Fibroblast of skin of abdomen (primary cell): ENCODE measurements around the gene TIMP3.

ENCODE experiments used
- DNase-seq: peaks from one replicate; pipeline ENCODE4 v3.0.0-alpha.2; 2013

TIMP3 gene

DNA sequence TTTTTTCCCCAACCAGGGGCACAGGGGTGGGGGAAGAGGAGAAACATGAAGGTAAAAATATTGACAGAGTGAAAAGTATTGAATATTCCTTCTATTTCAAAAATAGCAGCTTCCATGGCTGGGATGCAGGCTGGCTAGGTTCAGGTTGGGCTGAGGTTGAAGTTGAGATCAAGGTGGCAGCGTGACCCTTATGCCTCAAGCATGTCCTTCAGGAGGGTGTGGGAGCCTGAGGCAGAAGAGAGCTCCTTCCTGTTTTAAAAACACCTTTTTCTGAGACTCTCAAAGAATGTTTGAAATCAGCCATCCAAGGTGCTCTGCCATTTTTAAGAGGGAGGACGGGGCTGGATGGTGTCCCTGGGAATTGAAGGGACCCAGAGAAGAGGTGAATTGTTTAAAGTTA lies 29.5 kb downstream of the TIMP3 start:
- no peak for DNase-seq

DNA sequence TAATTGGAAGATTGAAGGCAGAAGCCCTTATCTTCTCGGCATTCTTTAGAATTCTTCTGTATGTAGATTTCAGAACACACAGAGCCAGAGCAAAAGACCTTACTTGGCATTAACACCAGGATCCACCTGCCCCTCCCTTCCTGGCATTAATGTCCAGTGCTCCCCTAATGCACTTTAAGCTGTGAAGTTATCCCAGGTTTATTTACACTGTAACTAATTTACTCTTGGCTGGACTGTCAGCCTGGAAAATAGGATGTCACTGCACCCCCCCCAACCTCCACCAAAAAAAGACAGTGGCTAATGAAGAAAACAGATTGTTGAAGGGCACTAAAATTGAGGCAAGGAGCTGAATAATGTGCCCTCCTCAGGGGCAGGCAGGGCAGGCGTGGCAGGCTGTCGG lies 30.1 kb downstream of the TIMP3 start:
- DNase-seq, result no peak

DNA sequence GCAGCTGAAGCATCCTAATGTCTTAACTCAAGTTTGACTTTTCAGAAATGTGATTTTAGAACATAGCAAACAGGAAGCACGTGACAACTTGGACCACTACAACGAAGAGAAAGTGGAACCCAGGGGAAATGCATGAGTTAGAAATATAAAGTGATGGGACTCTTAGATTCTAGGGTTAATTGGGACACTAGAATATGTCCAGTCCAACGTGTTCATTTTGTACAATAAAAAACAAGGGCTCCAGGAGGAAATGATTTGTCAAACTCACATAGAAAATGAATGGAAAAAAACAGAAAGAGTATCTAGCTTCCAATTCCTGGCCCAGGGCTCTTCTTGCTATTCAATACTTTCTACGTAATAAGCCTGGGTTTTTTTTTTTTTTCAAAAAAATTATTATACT lies 30.7 kb downstream of the TIMP3 start:
- DNase-seq, result no peak

DNA sequence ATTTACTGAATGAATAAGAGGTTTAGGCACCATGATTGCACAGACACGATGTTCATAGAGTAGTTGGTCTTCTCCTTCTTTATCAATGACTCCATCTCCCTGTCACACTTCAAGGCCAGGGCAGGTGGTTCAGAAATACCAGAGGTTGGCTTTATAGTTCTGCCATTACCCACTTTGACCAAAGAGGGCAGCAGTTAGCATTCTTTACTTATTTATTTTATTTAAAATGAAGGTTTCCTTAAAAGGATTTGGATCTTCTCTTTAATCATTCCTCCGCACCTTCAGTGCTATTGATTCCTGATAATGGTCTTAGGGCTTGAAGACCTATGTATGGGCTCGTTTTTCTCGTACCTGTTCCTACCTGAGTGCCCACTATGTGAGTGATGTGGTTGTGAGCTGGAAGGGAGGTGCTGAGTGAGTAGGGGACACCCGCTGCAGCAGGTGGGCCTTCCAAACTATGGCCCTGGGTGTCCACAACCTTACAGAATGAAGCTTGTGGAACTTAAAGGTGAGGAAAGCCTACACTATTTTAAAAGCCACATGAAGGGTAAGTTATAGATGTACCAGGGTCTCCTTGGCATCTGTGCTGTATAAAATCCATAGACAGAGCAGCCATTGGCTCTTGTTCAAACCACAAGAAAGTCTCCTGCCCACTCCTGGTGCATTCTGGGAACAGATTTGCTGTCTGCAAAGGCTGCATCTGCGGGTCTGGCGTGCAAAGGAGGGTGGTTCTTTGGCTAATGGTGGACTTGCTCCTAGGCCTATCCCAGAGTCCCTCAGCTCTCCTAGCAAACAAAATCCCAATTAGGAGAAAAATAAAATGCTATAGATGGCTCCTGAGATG lies 35.0 kb downstream of the TIMP3 start:
- DNase-seq, result peak; percentile 22

DNA sequence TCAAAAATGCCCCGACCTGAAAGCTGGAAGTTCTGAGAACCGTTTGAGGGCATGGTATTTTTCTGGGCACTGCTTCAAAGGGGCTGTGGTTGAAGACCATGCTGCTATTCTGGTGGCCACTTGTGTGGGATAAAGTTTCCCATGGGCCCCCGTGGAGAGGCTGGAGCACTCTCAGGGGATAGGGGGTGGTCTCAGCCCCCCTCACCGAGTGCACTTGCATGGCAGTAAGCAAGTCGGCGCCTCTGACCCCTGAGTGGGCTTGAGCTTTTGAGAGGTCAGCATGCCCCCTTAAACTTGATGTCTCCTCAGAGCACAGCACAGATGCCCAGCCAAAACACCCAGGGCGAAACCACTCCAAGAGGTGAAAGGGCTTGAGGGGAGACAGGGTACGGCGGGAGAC lies 35.6 kb downstream of the TIMP3 start:
- DNase-seq, result no peak

DNA sequence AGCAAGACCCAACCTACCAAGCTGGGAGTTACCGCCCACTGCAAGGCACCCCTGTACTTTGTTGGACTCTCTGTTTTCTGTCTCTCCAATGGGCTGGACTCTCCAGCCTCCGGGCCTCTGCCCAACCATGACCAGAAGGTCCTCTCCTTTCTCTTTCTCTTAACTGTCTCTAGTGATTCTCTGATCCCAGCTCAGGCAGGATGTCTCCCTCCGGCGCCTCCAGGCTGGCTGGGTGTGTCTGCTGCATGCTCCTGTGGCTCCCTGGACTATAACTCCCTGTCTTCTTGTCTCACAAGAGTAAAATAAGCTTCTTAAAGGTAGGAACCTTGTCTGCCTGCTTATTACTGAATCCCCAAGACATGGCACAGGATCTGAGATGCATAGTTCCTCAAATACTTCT lies 36.3 kb downstream of the TIMP3 start:
- no peak for DNase-seq

DNA sequence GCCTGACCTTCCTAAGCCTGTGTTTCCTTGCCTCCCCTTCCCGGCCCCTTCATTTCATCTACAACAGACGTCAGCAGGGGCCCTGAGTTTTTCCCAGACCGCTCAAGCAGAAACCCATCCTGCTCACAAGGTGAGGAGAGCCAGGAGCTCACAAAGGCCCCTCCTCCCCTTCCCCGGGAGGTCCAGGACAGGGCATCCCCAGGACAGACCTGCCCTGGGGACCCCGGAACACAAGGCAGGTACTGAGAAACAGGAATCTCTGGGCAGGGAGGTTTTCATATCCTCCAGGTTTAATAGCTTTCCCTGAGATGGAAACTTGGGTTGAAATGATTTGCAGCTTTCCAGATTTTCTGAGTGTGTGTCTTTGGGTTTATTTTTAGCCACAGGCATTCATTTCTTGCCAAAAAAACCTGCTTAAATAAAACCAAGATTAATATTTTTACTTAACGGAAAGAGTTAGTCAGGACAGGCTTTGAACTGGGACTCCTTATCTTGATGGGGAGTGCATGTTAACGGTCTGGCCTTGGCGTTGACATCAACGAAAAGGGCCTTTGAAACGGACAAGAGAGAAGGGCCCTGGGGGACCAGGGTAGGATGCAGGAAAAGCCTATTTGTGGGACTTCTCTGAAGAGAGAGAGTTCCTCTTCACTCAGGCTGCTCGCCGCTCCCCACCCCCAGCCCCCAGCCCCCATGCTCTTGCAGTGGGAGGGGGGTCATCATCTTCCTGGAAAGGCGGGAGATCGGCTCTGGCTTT lies 38.5 kb downstream of the TIMP3 start:
- DNase-seq, result peak; percentile 69

DNA sequence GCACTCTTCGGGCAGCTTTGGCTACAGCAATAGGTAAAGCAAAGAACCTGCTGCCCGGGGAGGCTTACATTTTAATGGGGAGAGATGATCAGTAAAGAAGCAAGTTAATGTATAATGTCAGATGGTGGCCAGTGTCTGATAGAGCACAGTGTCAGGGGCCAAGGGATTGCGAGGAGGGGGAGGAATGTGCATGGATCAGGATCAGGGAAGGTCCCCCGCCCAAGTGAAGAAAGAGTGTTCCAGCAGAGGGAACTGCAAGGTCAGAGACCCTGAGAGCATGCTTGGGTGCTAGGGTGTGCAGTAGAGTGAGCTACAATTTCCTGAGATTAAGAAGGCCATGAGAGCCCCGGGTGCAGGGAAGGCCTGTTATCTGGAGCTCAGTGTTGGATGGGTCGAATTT lies 39.7 kb downstream of the TIMP3 start:
- DNase-seq, result no peak

DNA sequence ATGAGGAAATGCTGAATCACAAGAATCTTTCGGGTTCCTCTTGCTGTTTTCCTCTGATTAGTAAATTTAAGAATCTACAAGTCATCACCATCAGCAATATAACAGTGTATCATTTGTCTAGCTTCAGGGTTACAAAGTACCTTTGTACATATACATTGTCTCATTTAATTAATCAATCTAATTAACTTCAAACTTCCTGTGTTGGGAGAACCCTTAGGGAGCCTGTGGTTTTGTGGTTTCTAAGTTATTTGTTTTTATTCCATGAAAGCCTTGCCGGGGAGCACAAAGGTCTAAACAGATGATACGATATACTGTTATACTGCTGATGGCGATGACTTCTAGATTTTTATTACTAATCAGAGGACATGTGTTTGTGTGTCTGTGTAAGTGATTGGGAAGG lies 41.0 kb downstream of the TIMP3 start:
- DNase-seq, result peak; percentile 37

DNA sequence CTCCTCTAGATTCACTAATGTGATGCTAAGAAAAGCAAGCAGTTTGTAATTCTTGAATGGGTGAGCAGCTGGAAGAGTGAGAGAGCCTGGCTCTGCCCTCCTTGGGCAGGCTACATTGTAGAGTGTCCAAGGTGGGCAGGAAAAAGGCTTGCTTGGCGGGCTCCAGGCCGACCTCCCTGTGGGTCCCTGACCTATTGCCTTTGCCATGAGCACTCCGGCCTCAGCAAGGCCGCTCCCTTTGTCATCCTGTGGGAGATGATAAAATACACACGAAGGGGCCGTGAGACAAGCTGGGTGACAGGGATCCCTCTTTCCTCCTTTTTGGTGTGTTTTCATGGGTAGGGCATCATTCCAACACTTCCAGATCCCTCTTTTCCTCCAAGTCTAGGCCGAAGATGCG lies 41.8 kb downstream of the TIMP3 start:
- DNase-seq, result no peak

DNA sequence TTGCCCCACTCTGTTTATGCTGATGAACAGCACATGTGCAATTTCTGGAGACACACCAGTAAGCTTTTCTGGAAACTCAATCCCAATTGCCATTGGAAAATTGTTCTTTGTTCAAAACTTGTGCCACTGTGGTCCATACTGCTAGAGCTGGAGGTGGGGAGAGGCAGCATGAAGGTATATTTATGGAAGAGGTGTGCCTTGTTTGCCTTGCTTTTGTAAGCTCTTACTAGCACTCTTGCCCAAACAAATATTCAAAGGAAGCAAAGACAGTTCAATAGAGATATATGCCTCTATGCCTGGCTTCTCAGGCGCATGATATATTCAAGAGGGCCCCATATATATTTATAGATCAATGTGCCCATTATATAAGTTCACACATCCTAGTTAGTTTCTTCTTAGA lies 42.7 kb downstream of the TIMP3 start:
- no peak for DNase-seq

DNA sequence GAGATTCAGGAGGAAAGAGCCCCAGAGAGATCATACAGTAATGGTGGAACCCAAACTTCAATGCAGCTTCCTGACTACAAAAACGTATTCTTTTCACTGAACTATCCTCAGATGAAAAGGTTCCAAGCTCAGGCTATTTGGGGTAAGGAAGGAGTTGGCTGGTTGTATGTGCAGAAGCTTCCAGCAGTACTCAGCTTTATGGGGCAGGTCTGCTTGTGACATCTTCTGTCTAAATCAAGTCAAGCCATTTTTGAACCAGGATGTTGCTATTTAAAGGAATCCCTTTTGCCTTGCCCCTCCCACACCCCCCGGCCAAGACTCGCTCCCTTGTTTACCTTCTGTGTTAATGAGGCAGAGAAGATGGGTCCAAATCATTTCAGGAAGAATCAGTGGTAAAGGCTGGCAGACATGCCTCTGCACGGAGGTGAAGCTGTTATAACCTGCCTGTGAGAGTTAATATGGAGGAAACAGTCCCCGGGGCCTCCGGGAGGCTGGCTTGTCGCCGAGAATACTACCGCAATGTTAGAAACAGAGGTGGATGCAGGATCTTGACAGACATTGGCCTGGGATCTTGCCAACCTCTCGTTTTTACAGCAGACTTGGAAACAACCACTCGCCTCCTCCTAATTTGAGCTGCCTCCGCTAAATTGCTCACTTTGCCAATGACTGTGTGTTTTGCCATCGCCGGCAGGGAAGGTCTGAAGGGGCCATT lies 45.4 kb downstream of the TIMP3 start:
- DNase-seq, result no peak

DNA sequence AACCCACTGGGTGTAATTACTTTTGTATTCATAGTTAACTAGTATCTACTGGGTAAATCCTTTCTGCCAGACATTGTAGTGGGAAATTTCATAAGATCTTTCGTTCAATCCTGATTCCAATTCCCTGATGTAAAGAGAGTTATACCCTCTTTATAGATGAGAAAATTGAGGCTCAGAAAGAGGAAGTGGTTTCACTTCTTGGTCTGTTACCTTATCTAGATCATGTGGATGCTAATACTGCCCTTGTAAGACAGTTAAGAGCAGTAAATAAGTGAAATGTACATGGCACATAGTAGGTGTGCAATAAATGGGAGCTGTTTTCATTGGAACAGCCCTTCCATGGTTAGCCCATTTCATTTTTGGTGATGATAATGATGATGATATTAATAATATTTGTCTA lies 46.7 kb downstream of the TIMP3 start:
- no peak for DNase-seq

DNA sequence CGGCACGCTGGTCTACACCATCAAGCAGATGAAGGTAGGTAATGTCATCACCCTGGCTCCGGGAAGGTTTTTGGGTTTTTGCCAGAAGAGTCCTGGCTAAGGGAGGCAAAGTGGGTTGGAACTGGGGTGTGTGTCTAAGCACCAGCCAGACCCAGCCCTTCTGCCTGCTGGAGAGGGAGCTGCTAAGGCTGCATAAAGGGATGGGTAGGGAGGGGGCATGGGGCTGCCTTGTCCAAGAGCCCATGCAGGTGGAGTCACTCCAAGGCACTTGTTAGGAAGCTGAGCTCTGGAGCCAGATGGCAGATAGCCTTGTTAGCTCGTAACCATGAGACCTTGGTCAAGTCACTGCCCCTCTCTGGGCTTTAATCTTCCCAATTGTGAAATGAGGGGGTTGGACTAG lies 48.0 kb downstream of the TIMP3 start:
- DNase-seq, result no peak

DNA sequence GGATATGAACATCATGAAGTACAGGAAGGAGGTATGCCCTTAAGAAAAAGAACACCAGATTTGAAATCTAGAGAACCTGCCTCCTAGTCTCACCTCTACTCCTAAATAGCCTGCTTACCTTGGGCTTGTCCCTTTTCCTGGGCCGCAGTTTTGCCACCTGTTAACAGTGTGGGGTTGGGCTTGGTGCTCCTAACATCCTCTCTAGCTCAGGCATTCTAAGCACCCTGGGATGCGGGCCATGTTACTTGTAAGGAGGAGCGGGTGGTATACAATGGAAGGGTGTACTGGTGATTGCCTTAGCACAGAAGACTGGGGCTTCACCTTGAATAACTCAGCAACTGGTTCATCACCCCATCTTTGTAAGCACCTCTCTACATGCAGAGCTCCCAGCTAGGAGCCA lies 48.7 kb downstream of the TIMP3 start:
- no peak for DNase-seq

DNA sequence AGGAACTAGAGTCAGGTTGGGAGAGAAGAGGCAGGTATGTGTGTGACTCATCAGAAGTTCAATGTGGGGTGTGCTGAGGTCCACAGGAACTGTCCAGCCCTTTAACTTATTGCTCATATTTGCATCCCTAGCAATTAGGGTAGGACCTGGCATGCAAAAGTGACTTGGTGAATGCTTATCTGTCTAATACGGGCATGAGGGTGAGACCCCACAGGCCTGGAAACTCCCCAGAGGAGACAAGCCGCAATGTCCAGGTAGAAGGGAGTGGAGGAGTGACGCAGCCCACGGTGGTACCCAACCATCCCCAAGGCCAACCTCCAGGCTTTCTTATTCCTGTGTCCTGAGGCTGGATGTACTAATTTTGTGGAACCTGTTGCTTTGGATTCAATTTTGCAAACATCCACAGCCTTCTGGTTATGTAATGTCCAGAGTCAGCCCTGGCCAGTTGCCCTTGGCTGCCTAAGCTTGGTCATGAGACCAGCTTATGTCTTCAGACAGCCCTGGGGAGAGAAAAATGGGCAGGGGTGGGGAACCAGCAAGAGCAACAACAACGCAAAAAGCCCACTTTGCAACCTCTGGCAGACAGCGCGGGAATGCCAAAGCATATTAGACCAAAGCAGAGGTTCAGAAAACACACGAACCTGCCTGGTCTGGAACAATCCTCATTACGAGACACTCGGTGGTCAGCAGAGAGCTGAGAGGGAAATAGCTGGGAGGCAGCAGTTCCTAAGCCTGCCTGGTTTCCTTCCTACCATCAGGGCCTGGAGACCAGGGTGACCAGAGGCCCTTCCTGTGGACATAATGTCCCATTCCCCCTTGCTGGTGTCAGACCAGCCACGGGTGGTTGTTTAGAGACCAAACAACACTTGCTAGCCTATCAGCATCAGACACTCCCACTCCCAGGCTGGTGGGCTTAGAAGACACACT lies 49.3 kb downstream of the TIMP3 start:
- DNase-seq, result no peak

DNA sequence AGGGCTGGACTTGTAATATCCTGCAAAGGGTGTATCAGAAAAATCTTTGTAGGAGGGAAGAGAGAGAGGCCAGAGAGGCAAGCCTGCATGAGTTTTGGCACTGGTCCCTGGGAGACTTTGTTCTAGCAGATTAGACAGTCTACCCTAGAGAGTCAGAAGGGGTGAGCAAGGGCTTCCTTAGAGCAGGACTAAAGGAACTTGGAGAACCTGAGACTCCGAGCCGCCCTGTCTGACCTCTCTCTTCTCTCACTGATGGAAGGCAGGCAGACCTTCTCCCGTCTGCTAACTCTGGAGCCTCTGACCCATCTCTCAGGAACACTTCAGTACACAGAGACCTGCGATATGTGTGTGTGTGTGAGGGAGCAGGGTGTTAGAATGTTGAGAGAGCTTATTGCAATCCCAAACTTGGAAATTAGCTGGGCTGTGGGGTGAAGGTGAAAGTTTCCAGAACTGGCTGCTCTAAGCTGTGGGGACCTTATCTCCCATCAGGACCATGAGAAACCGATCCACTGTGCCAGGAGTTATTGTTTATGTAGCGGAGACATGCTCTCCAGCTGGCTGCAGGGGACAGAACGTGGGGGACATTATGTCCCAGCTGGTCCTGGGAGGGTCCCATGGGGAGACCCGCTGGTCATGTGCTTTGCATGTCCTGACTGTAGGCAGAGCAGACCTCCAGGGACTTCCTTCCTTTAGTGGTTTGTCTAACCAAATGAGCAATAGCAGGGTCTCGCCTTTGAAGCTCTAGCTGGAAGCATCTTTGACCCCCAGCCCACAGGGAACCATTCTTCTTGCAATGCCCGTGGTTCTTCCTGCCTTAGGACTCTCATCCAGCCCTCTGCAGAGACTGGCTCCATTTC lies 51.1 kb downstream of the TIMP3 start:
- DNase-seq, result no peak

DNA sequence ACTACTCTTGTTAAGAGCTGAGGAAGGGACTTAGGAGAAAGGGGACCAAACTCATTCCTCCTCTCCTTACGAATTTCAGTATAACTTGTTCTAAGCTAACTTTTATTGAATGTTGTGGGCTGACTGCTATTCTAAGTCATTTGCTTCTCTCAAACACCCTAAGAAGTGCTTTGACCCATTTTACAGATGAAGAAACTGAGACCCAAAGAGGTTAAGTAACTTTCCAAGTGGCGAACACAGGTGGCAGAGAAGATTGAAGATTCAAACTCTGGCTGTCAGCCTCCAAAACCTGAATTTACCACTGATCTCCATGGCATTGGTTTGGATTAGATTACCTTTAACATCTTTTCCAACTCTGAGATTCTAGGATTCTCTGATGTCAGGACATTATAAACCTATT lies 52.2 kb downstream of the TIMP3 start:
- no peak for DNase-seq

DNA sequence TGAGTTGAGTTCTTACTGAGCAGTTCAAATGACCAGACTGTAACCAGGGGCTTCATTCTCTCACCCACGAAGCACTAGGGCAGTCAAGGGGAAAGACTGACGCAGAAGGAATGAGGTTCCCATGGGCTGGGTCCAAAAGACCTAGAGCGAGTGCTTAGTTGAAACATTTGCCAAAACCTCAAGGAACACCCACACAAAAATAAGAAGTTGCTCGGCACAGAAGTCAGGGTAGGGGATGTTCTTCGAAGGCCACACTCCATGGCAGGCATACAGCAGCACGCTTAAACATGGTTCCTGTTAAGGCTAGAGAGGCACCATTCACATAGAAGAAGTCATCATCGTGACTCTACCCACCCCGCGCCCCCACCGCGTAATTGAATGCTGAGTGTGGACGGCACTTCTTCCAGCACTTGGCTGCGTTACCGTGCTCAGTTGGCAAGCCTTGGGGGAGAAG lies 52.9 kb downstream of the TIMP3 start:
- DNase-seq, result peak; percentile 28

DNA sequence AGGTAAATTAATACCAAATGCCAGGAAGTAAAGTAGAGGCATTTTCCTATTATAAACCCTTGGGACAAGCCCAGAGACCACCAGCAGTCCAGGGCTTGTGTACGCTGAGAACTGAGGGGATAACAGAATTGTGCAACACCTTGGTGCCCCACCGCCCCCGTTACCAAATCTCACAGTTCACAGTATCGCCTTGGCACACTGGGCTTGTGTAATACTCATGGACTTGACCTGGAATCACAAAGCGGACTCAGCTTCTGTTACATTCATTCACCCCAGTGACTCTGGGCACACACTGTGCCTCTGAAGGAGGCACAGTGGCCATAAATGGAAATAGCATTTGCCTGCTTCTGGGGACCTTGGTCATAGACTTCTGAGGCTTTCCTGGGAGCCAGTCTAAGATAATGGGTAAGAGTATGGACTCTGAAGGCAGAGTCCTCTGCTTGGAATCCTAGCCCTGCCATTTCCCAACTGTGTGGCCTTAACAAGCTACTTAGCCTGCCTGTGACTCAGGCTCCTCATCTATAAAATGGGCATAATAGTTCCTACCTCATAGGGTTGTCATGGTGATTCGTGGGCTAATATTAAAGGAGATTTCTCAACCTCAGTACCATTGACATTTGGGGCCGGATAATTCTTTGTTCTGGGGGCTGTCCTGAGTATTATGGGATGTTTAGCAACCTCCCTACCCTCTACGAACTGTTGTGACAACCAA lies 53.7 kb downstream of the TIMP3 start:
- no peak for DNase-seq
